Retinal pigment epithelial cell (primary cell): ENCODE results near the gene PCP4.
A peak's percentile ranks its signal among the peaks of the same experiment; 100 is the strongest.
"Not testable (repeated sequence)": the region's sequence is repeated elsewhere in the genome, so short reads cannot be mapped to it uniquely, and the experiment has no call there.

Experiments used
- DNase-seq: peaks from one replicate; pipeline ENCODE4 v3.0.0-alpha.2; 2010; ENCODE audit warnings: low read depth
- H3K4me3 ChIP-seq: 2 replicates; pipeline ENCODE4 v1.5.1; 2011; ENCODE audit warnings: mild to moderate bottlenecking, low read length, control low read depth, moderate library complexity
- TF ChIP-seq, protein P1 (sequence below): conservative IDR thresholded peaks from 2 replicates; pipeline ENCODE4 v1.5.1; 2011; ENCODE audit warnings: low read depth, low read length, control low read depth, inconsistent platforms

Gene PCP4

DNA sequence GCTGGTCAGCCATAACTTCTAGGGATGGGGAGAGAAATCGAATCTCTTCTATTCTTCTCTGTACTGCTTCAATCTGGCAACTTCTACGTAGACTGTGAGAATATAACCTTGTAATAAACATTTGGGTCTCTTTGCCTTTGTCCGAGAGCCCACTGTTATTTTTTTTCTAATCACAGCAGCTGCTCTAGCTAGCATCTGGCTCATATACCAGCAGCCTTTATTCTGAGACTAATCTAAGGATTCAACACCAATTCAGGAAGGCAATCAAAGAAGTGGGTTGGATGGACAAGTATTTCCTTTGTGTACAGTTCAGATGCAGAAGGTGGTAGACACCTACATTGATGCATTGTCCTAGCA, 15.6 kb downstream of the PCP4 start:
- H3K4me3 ChIP-seq, result no peak overlapping the region
- DNase-seq, result no peak
- TF ChIP-seq, protein P1, sequence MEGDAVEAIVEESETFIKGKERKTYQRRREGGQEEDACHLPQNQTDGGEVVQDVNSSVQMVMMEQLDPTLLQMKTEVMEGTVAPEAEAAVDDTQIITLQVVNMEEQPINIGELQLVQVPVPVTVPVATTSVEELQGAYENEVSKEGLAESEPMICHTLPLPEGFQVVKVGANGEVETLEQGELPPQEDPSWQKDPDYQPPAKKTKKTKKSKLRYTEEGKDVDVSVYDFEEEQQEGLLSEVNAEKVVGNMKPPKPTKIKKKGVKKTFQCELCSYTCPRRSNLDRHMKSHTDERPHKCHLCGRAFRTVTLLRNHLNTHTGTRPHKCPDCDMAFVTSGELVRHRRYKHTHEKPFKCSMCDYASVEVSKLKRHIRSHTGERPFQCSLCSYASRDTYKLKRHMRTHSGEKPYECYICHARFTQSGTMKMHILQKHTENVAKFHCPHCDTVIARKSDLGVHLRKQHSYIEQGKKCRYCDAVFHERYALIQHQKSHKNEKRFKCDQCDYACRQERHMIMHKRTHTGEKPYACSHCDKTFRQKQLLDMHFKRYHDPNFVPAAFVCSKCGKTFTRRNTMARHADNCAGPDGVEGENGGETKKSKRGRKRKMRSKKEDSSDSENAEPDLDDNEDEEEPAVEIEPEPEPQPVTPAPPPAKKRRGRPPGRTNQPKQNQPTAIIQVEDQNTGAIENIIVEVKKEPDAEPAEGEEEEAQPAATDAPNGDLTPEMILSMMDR, result no peak

DNA sequence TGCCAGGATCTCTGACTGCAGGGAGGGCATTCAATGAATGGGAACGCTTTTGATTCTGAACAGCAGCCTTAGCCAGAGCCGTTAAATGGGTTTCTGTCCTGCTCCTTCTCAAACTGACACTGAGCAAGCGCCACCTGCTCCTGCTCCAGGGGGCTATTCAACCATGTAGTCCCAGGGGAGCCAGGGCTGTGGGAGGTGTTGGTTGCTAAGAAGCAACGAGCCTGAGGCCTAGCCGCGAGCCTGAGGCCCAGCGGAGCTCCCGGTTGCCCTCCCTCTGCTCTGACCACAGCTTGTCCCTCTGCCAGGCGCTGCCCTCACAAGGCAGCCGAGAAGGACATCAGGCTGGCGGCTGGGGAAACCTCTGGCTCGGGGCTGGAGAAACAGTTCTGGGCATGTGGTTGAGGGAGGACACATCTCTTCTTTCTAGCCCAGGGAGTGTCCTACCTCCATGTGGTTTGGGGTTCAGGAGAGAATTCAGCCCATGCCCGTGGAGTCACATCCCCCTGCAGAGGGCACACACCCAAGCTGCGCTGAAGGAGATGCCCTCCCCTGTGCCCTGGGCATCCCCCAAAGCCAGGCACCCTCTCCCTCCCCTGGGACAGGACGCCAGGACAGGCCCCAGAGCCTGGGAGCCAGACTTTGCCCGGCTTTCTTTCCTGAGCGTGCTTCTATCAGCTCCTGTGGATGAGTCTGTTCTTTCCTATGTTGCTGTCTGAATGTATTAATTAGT, 18.0 kb downstream of the PCP4 start:
- no peak overlapping the region for H3K4me3 ChIP-seq
- DNase-seq, result no peak
- TF ChIP-seq, protein P1, result no peak

DNA sequence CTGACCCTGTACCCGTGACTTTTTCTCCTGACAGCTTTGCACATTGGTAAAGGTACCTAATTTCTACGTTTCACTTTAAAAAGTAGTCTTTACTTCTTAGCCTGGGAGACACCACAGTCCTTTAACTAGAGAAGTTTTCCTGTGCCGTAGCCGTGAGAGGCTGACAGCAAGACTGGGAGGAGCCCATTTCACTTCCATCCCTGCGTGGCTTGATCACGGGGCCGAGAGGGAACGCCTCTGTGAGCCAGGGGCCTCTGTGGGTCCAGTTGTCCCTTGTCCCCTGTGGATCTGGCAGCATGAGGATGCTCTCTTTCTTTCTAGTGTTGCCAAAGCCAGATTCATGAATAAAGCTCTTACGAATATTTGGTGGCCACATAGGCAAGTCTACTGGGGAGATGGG, 21.6 kb downstream of the PCP4 start:
- TF ChIP-seq, protein P1, result no peak
- DNase-seq, result no peak
- no peak overlapping the region for H3K4me3 ChIP-seq

DNA sequence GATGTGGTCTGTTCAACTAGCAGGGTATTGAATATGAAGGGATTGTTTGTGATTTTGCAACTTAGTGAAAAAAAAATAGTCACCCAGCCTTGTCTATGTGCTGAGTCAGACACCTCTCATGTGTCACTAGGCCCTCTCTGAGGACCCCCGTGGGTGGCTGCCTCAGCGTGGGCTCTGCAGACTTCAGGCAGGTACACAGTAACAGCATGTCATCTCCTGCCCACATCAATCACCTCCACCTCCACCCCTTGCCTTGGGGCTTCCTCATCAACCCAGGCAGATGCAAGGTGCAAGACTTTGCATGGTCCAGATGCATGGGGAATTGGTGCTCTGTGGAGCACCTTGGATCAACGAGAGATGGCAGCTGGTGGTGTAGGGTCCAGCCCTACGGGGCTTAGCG, 23.9 kb downstream of the PCP4 start:
- TF ChIP-seq, protein P1, result no peak
- no peak for DNase-seq

DNA sequence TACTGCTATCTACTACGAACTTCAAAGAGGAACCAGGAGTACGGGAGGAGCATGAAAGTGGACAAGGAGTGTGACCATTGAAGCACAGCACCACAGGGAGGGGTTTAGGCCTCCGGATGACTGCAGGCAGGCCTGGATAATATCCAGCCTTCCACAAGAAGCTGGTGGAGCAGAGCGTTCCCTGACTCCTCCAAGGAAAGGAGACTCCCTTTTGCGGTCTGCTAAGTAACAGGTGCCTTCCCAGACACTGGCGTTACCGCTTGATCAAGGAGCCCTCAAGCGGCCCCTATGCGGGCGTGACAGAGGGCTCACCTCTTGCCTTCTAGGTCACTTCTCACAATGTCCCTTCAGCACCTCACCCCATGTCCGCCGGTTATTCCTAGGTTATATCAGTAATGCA, 24.6 kb downstream of the PCP4 start:
- H3K4me3 ChIP-seq, DNase-seq: not testable (repeated sequence)

More for the DNA sequence above, 23.9 kb downstream of the PCP4 start:
- no peak overlapping the region for H3K4me3 ChIP-seq

DNA sequence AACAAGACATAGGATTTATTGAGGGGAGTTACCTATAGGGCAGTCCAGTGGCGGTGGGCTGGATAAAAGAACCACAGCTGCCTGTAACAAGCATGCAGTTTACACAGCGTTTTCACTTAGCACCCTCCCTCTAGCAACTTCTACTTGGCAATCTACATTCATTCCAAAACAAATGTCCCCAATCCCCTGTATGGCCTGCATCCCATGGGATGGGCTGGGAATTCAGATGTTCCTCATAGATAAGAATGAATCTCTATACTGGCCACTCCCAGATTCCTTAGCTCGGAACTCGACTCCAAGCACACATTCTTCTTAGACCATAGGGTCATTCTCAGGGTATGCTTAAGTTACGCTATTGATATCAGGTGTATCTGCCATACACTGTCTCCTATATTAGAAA, 33.3 kb downstream of the PCP4 start:
- H3K4me3 ChIP-seq, result no peak overlapping the region
- TF ChIP-seq, protein P1, result no peak
- DNase-seq, result no peak

DNA sequence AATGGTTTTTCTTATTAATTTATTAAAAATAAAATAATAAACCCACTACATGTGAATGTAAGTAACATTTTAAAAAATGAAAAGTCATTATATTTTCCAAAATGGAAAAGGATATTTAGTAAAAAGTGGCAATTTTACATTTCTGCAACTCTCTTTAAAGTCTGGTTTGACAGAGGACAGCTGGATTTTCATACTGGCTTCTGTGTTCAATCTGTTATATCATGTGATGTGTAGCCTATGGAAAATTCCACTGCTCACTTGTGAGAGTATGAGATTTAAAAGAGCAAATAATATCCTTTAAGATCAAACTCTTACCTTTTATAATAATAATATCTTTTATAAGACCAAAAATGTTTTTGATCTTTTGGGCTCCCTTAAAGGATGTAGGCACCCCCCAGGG, 33.7 kb downstream of the PCP4 start:
- no peak for DNase-seq
- H3K4me3 ChIP-seq, result no peak overlapping the region
- TF ChIP-seq, protein P1, result no peak

DNA sequence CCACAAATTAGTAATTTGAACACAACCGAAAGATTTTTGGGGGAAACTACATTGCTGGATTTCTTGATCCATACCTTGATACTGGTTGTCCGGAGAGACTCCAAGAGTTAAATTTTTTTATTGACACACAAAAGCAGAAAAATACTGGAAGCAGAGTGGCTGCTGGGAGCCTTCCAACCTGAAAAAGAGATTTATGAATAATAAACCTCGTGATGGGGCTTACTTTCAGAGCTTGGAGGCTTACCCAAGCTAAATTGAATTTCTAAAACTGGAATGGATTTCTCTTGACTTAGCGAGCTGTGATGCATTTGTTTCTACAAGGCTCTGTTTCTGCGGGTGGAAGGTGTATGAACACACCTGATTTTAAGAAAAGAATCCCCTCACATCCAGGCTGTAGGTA, 35.7 kb downstream of the PCP4 start:
- TF ChIP-seq, protein P1, result no peak
- peak; percentile 64 for DNase-seq

More for the DNA sequence above, 35.7 kb downstream of the PCP4 start:
- H3K4me3 ChIP-seq, result no peak overlapping the region
